Esophagus muscularis mucosa (tissue), 4 donors: ENCODE results near the gene ATL1. TPM values are rescaled to one million over a fixed set of nuclear protein-coding genes. Genes with fewer than 3 reads are reported as not detected.

Experiments
- DNase-seq: peaks from one replicate; pipeline ENCODE4 v3.0.0-alpha.2; 2017; ENCODE audit errors: extremely low spot score
- H3K27ac ChIP-seq, 4 donors: fragments of 200-600 bp; sonication (generic); replicated peaks in 1 of 4; 1 replicate in 3 of 4; 2 replicates in 1 of 4; pipeline ENCODE4 v1.5.1; 2016 to 2019; ENCODE audit warnings: mild to moderate bottlenecking in 1 of 4
- H3K27me3 ChIP-seq, 4 donors: fragments of 200-600 bp; sonication (generic); one replicate each; pipeline versions ENCODE4 v1.5.1 to v1.6.0; 2016 to 2019
- H3K36me3 ChIP-seq, 4 donors: fragments of 200-600 bp; sonication (generic); one replicate each; pipeline ENCODE4 v1.5.1; 2016 to 2019
- H3K4me1 ChIP-seq, 4 donors: fragments of 200-600 bp; sonication (generic); one replicate each; pipeline ENCODE4 v1.5.1; 2016 to 2019
- H3K4me3 ChIP-seq, 4 donors: fragments of 200-600 bp; sonication (generic); 1 replicate in 2 of 4; 2 replicates in 2 of 4; pipeline ENCODE4 v1.5.1; 2016 to 2019; ENCODE audit warnings: mild to moderate bottlenecking in 4 of 4, moderate library complexity in 1 of 4
- H3K9me3 ChIP-seq, 4 donors: fragments of 200-600 bp; sonication (generic); 1 replicate in 3 of 4; 2 replicates in 1 of 4; pipeline ENCODE4 v1.5.1; 2016 to 2019
- EP300 ChIP-seq: sonication (generic); formaldehyde crosslinking; IDR thresholded peaks from one replicate; pipeline ENCODE4 v1.6.1; 2017; ENCODE audit warnings: antibody characterized with exemption
- POLR2A ChIP-seq: fragments of 450-650 bp; IDR thresholded peaks from one replicate; pipeline ENCODE4 v1.6.1; 2017; ENCODE audit warnings: antibody characterized with exemption, moderate library complexity, mild to moderate bottlenecking, low read depth
- POLR2AphosphoS5 ChIP-seq, 2 donors: sonication (generic); formaldehyde crosslinking; IDR thresholded peaks; one replicate each; pipeline ENCODE4 v1.6.1; 2017; ENCODE audit warnings: antibody characterized with exemption in 2 of 2
- WGBS: methylation state at CpG from one replicate; pipeline ENCODE4 v1.1.5; 2018; 5-methylcytosine and 5-hydroxymethylcytosine counted together
- intact Hi-C: fragments of 100-400 bp; cut with DNase I; formaldehyde crosslinking; loops from one replicate; pipeline ENCODE4 v1.15.1; 2023
- total RNA-seq, 4 donors: library from RNA; depleted of rRNA; stranded (reverse); fragments of >200 nt; gene quantifications; one replicate each; pipeline versions ENCODE4 v1.1.0 to v1.2.1, GENCODE V29; 2016
- TF ChIP-seq, protein P1 (sequence below), 3 experiments: fragments of 200-600 bp in 2 of 3; fragments of 450-650 bp in 1 of 3; sonication (generic) in 2 of 3; IDR thresholded peaks; one replicate each; pipeline ENCODE4 v1.5.1; 2017 to 2019; ENCODE audit warnings: antibody characterized with exemption in 3 of 3, mild to moderate bottlenecking in 2 of 3, moderate library complexity in 1 of 3

The ATL1 gene
- total RNA-seq, 4 donors from 2014 or later: 13.6 to 27.9 (median 18.6) TPM

DNA sequence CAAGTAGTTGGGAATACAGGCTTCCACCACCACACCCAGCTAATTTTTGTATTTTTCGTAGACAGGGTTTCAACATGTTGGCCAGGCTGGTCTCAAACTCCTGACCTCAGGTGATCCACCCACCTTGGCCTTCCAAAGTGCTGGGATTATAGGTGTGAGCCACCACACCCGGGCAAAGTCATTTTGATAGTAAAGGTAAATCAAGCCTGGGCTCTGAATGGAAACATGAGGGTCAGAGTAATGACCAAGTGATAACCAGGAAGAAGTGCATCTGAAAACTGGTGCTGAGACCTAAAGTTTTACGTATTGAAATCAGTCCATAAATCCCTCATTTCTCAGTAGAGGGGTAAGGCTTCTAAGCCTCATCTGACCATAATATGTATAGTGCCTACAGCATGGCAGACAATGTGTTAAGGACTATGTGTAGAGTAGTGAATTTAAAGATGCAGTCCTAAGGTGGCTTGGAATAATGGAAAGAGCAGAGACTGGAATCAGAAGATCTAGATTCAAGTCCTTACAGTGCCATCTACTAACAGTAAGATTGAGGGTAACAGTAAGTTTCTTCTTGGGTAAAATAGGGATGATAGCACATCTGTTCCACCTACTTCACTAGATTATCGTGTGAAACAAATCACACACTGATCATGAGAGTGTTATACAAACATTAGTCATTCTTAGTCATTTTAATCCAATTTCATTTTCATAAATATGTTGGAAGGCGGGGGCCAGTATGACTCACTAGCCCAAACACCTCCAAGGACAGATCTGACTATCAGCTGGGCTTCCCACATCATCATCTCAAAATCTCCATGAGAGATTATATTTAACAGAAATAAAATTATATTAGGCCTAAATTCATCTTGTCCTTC lies 38.8 kb upstream of the ATL1 start:
- 49% methylated on average over 5 of the region's 5 CpGs for WGBS
- Histone ChIP-seq H3K4me3 (no peak overlapping the region), H3K36me3 (peaks cover 0 to 5% (median 0%) of the 10 kb centered on the region in 4 donors), H3K4me1 (peaks cover 0 to 58% (median 44%) of the 10 kb centered on the region in 4 donors), H3K27me3 (no peaks in the 10 kb centered on the region), H3K9me3 (no peaks in the 10 kb centered on the region), H3K27ac (peak overlapping the region; percentile 5 to 48 (median 37))
- intact Hi-C loops: no loop called here
- no peak for DNase-seq
- TF ChIP-seq, protein P1, sequence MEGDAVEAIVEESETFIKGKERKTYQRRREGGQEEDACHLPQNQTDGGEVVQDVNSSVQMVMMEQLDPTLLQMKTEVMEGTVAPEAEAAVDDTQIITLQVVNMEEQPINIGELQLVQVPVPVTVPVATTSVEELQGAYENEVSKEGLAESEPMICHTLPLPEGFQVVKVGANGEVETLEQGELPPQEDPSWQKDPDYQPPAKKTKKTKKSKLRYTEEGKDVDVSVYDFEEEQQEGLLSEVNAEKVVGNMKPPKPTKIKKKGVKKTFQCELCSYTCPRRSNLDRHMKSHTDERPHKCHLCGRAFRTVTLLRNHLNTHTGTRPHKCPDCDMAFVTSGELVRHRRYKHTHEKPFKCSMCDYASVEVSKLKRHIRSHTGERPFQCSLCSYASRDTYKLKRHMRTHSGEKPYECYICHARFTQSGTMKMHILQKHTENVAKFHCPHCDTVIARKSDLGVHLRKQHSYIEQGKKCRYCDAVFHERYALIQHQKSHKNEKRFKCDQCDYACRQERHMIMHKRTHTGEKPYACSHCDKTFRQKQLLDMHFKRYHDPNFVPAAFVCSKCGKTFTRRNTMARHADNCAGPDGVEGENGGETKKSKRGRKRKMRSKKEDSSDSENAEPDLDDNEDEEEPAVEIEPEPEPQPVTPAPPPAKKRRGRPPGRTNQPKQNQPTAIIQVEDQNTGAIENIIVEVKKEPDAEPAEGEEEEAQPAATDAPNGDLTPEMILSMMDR (IDR thresholded peaks at IDR 0.05): no peak
- TF ChIP-seq POLR2A (no peak), POLR2AphosphoS5 (IDR thresholded peaks at IDR 0.05) (no peak), EP300 (no peak)

DNA sequence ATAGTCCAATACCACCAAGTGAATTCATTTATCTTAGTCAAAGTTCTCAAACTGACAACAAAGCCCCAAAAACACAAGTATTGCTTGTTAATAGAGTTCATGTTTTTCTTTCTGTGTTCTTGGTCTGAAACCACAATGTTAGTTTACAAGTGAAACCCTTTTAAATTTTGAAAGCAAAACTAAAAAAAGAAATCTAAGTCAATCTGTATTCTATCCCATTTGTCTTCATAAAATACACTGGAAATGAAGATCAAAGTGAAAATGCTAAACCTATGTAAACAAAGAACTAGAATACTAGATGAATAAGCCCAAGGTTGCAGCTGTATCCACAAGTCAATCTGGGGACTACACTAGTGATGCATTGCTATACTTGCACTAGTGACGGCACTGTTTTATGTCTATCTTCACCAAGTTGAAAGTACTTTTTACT lies 38.0 kb upstream of the ATL1 start:
- 62% methylated on average over 1 of the region's 1 CpG for WGBS
- no peak overlapping the region for H3K4me3 ChIP-seq
- H3K4me1 ChIP-seq: peaks cover 0 to 61% (median 47%) of the 10 kb centered on the region in 4 donors
- H3K27me3 ChIP-seq: no peaks in the 10 kb centered on the region
- peaks cover 0 to 5% (median 0%) of the 10 kb centered on the region in 4 donors for H3K36me3 ChIP-seq
- H3K27ac ChIP-seq: peak overlapping the region in 3 of 4 donors; percentile 5 to 48 (median 35)
- H3K9me3 ChIP-seq: no peaks in the 10 kb centered on the region
- no peak for DNase-seq
- TF ChIP-seq, protein P1 (IDR thresholded peaks at IDR 0.05): no peak
- TF ChIP-seq EP300: no peak
- no peak for TF ChIP-seq POLR2A
- no peak for TF ChIP-seq POLR2AphosphoS5 (IDR thresholded peaks at IDR 0.05)
- intact Hi-C loops: no loop called here

DNA sequence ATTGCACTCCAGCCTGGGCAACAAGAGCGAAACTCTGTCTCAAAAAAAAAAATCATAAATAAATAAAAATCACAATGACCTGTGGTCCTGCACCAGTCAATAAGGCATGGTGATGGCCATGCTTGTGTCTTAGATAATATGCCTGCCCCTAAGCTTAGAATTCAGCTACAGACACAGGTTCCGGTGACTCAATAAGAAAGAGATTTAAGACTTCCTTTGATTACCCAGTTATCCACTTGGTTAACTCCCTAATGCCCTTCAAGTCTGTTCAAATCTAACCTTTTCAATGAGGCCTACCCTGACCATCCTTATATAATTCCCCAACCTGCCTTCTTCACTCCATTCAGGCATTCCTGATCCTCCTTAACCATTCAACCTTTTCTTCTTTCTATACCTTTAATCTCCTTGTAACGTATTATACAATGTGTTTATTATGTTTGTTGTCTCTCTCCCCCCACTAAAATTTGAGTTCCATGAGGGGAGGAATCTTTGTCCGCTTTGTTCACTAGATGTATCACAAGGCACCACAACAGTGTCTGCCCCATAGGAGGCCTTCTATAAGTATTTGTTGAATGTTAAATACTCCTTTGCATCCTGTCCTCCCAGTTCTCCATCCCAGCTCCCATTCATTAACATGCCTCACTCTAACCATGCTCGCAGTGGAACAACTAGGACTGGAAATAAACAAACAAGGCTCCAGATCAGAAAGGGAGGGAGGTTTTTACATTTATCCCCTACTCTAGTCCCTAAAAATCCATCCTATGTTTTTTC lies 36.5 kb upstream of the ATL1 start:
- H3K4me1 ChIP-seq: peaks cover 0 to 64% (median 55%) of the 10 kb centered on the region in 4 donors
- H3K27ac ChIP-seq: no peak overlapping the region
- H3K36me3 ChIP-seq: no peaks in the 10 kb centered on the region
- intact Hi-C loops: no loop called here
- H3K9me3 ChIP-seq: no peaks in the 10 kb centered on the region
- H3K4me3 ChIP-seq: no peak overlapping the region
- 95% methylated on average over 5 of the region's 5 CpGs for WGBS
- no peaks in the 10 kb centered on the region for H3K27me3 ChIP-seq
- no peak for DNase-seq
- TF ChIP-seq POLR2A: no peak
- TF ChIP-seq, protein P1 (IDR thresholded peaks at IDR 0.05): no peak
- no peak for TF ChIP-seq POLR2AphosphoS5 (IDR thresholded peaks at IDR 0.05)
- no peak for TF ChIP-seq EP300

DNA sequence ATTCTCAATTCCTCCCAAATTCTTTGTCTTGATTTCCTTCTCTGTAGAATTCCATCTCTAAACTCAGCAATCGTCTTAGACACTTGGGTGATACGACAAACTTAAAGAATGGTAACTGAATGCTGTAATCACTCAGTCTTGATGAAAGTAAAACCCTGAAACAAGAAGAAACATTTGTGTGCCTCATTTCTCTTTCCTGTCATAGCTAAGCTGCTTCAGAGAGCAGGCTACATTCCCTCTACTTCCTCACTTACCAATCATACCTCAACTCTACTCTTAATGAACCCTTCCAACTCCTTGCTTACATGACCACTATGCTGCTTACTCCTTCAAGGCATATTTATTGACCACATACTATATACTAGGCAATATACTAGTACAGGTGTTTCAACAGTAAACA lies 35.9 kb upstream of the ATL1 start:
- H3K4me1 ChIP-seq: peaks cover 0 to 68% (median 61%) of the 10 kb centered on the region in 4 donors
- intact Hi-C loops: no loop called here
- no peak for DNase-seq
- no peaks in the 10 kb centered on the region for H3K9me3 ChIP-seq
- H3K4me3 ChIP-seq: no peak overlapping the region
- TF ChIP-seq POLR2AphosphoS5 (IDR thresholded peaks at IDR 0.05): no peak
- TF ChIP-seq, protein P1 (IDR thresholded peaks at IDR 0.05): no peak
- H3K36me3 ChIP-seq: no peaks in the 10 kb centered on the region
- H3K27ac ChIP-seq: no peak overlapping the region
- WGBS: 73% methylated on average over 2 of the region's 2 CpGs
- H3K27me3 ChIP-seq: no peaks in the 10 kb centered on the region
